Measurements from ENCODE around the gene FREM3. TPM values are rescaled to one million over a fixed set of nuclear protein-coding genes. Genes with fewer than 3 reads are reported as not detected.
"Not testable (repeated sequence)": the region's sequence is repeated elsewhere in the genome, so short reads cannot be mapped to it uniquely, and the experiment has no call there.

Gene FREM3
- total and polyA plus RNA-seq, 2 donors from 2014 or later = 0.06 TPM; not detected in 1

DNA sequence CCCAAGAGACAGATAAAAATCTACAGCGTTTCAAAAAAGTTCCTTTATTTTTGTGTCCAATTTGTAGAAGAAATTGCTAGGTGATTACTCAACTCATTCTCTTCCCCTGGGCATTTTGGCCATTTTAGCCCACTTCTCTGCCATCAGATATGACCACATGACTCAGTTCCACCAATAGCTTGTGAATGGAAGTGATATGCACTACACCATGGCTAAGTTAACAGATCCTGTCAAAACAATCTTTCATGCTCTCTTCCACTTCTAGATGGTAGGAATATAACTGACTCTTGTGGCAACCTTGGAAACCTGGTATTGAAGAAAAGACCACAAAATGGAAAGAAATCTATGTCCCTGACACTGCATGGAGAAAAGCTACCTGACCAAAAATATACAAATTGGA, 26.2 kb upstream of the FREM3 start:
- Histone ChIP-seq H3K27ac (ENCODE audit: low read depth in 2 of 2, low read length in 2 of 2) (no peak overlapping the region), H3K4me3 (ENCODE audit: low read length in 3 of 3) (no peak overlapping the region), H3K27me3 (ENCODE audit: control insufficient read depth, insufficient read depth, low read length) (no peaks in the 10 kb centered on the region), H3K9me3 (ENCODE audit: control insufficient read depth in 2 of 3, insufficient read depth in 1 of 3, low read length in 3 of 3) (no peaks in the 10 kb centered on the region), H3K9ac (ENCODE audit: low read length in 3 of 3) (no peak overlapping the region), H3K4me1 (ENCODE audit: control insufficient read depth in 2 of 3, insufficient read depth in 2 of 3, low read depth in 1 of 3, low read length in 3 of 3) (no peaks in the 10 kb centered on the region), H3K36me3 (ENCODE audit: control insufficient read depth in 2 of 3, insufficient read depth in 3 of 3, low read length in 3 of 3) (no peaks in the 10 kb centered on the region)
- TF ChIP-seq, protein P1, sequence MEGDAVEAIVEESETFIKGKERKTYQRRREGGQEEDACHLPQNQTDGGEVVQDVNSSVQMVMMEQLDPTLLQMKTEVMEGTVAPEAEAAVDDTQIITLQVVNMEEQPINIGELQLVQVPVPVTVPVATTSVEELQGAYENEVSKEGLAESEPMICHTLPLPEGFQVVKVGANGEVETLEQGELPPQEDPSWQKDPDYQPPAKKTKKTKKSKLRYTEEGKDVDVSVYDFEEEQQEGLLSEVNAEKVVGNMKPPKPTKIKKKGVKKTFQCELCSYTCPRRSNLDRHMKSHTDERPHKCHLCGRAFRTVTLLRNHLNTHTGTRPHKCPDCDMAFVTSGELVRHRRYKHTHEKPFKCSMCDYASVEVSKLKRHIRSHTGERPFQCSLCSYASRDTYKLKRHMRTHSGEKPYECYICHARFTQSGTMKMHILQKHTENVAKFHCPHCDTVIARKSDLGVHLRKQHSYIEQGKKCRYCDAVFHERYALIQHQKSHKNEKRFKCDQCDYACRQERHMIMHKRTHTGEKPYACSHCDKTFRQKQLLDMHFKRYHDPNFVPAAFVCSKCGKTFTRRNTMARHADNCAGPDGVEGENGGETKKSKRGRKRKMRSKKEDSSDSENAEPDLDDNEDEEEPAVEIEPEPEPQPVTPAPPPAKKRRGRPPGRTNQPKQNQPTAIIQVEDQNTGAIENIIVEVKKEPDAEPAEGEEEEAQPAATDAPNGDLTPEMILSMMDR (IDR thresholded peaks at IDR 0.05; ENCODE audit: borderline replicate concordance, extremely low read depth, insufficient read depth) = no peak
- DNase-seq = no peak
- no peak for FAIRE-seq
- intact Hi-C loops (cut with DNase I) = no loop called here

DNA sequence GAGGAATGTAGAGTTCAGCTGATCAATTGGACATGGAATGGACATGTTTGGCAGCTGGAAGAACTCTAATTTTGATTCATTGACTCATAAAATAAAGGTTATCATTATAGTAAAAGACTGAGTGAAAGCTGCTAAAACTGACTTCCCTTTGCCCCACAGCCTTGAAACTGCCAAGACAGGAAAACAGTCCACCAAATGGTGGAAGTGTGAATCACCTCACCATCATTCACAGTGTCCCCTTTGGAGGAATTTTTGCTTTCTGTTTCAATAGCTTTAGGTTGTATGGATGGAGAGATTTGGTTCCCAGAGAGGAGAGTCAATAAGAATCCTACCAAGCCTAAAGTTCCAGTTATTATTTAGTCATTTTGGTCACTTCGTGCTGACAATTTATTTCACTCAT, 20.8 kb upstream of the FREM3 start:
- TF ChIP-seq, protein P1 (IDR thresholded peaks at IDR 0.05; ENCODE audit: borderline replicate concordance, extremely low read depth, insufficient read depth) = no peak
- no peak for FAIRE-seq
- Histone ChIP-seq H3K9me3 (ENCODE audit: control insufficient read depth in 2 of 3, insufficient read depth in 1 of 3, low read length in 3 of 3) (no peaks in the 10 kb centered on the region), H3K9ac (ENCODE audit: low read length in 3 of 3) (no peak overlapping the region), H3K4me3 (ENCODE audit: low read length in 3 of 3) (no peak overlapping the region), H3K27me3 (ENCODE audit: control insufficient read depth, insufficient read depth, low read length) (no peaks in the 10 kb centered on the region), H3K4me1 (ENCODE audit: control insufficient read depth in 2 of 3, insufficient read depth in 2 of 3, low read depth in 1 of 3, low read length in 3 of 3) (no peaks in the 10 kb centered on the region), H3K27ac (ENCODE audit: low read depth in 2 of 2, low read length in 2 of 2) (no peak overlapping the region), H3K36me3 (ENCODE audit: control insufficient read depth in 2 of 3, insufficient read depth in 3 of 3, low read length in 3 of 3) (no peaks in the 10 kb centered on the region)
- intact Hi-C loops (cut with DNase I) = no loop called here
- no peak for DNase-seq

DNA sequence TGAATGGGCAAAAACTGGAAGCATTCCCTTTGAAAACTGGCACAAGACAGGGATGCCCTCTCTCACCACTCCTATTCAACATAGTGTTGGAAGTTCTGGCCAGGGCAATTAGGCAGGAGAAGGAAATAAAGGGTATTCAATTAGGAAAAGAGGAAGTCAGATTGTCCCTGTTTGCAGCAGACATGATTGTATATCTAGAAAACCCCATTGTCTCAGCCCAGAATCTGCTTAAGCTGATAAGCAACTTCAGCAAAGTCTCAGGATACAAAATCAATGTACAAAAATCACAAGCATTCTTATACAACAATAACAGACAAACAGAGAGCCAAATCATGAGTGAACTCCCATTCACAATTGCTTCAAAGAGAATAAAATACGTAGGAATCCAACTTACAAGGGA, 18.3 kb upstream of the FREM3 start:
- H3K27ac ChIP-seq (ENCODE audit: low read depth in 2 of 2, low read length in 2 of 2); intact Hi-C loops (cut with DNase I); H3K9me3 ChIP-seq (ENCODE audit: control insufficient read depth in 2 of 3, insufficient read depth in 1 of 3, low read length in 3 of 3); H3K4me3 ChIP-seq (ENCODE audit: low read length in 3 of 3); H3K27me3 ChIP-seq (ENCODE audit: control insufficient read depth, insufficient read depth, low read length); DNase-seq; H3K9ac ChIP-seq (ENCODE audit: low read length in 3 of 3); H3K4me1 ChIP-seq (ENCODE audit: control insufficient read depth in 2 of 3, insufficient read depth in 2 of 3, low read depth in 1 of 3, low read length in 3 of 3); H3K36me3 ChIP-seq (ENCODE audit: control insufficient read depth in 2 of 3, insufficient read depth in 3 of 3, low read length in 3 of 3); FAIRE-seq: not testable (repeated sequence)

DNA sequence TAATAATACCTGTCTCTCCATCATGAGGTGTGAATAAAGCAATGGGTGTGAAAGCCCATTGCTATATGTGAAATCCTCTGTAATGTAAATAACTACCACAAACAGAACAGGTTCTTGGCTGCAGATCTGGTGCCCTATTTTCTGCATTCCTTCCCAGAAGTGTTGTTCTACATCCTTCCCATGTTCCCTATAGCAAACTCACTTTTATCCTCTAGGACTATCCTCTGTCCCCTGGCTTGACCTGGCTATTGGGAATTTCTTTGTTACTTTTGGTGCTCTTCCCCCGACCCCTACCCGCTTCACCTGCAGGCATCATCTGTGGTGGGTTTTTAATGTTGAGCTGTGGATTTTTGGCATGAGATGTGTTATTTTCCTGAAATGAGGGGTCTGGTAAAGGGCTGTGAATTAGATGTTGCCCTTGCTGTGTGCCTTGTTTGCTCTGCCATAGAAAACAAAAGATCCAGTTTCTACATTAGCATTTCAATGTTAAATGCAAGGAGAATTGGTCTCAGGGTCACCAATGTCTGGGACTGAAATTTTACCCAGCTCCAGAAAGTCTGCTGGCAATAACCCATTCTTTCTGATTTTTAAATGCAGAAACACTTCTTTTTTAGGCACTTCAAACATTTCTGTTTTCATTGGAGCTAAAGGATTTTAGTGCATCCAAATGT, 13.6 kb upstream of the FREM3 start:
- TF ChIP-seq, protein P1 (IDR thresholded peaks at IDR 0.05; ENCODE audit: borderline replicate concordance, extremely low read depth, insufficient read depth) = no peak
- Histone ChIP-seq H3K9me3 (ENCODE audit: control insufficient read depth in 2 of 3, insufficient read depth in 1 of 3, low read length in 3 of 3) (no peaks in the 10 kb centered on the region), H3K27me3 (ENCODE audit: control insufficient read depth, insufficient read depth, low read length) (no peaks in the 10 kb centered on the region), H3K36me3 (ENCODE audit: control insufficient read depth in 2 of 3, insufficient read depth in 3 of 3, low read length in 3 of 3) (no peaks in the 10 kb centered on the region), H3K4me1 (ENCODE audit: control insufficient read depth in 2 of 3, insufficient read depth in 2 of 3, low read depth in 1 of 3, low read length in 3 of 3) (no peaks in the 10 kb centered on the region), H3K4me3 (ENCODE audit: low read length in 3 of 3) (no peak overlapping the region), H3K9ac (ENCODE audit: low read length in 3 of 3) (no peak overlapping the region), H3K27ac (ENCODE audit: low read depth in 2 of 2, low read length in 2 of 2) (no peak overlapping the region)
- no peak for DNase-seq
- intact Hi-C loops (cut with DNase I) = no loop called here
- no peak for FAIRE-seq
